IMR-90 (cell line): Measurements from ENCODE around the gene CFAP91.

ENCODE experiments used
- CHD1 ChIP-seq: IDR thresholded peaks from 2 replicates; pipeline ENCODE4 v1.6.1; 2012; ENCODE audit warnings: low read depth, low read length, improper control_type of control experiment
- ELK1 ChIP-seq: fragments of 150-350 bp; IDR thresholded peaks from 2 replicates; pipeline ENCODE4 v1.6.1; 2016; ENCODE audit warnings: low read depth, mild to moderate bottlenecking, low read length, moderate library complexity, borderline replicate concordance
- MXI1 ChIP-seq: IDR thresholded peaks from 2 replicates; pipeline ENCODE4 v1.6.1; 2012; ENCODE audit warnings: low read depth, mild to moderate bottlenecking, low read length, moderate library complexity, borderline replicate concordance
- NFE2L2 ChIP-seq: fragments of 150-350 bp; IDR thresholded peaks from 2 replicates; pipeline ENCODE4 v1.6.1; 2016; ENCODE audit warnings: low read depth, mild to moderate bottlenecking, low read length
- POLR2A ChIP-seq: IDR thresholded peaks from 2 replicates; pipeline ENCODE4 v1.6.1; 2012; ENCODE audit warnings: mild to moderate bottlenecking, low read depth, low read length
- RAD21 ChIP-seq: IDR thresholded peaks from 2 replicates; pipeline ENCODE4 v1.6.1; 2012; ENCODE audit warnings: low read length, improper control_type of control experiment
- TF ChIP-seq, protein P1 (sequence below): conservative IDR thresholded peaks from 2 replicates; pipeline ENCODE4 v1.5.1; 2012; ENCODE audit warnings: mild to moderate bottlenecking, low read depth, low read length, improper control_type of control experiment
- TF ChIP-seq, protein P2 (sequence below): fragments of 150-350 bp; IDR thresholded peaks from 2 replicates; pipeline ENCODE4 v1.6.1; 2017; ENCODE audit warnings: mild to moderate bottlenecking, antibody characterized with exemption, low read length, low read depth

DNA sequence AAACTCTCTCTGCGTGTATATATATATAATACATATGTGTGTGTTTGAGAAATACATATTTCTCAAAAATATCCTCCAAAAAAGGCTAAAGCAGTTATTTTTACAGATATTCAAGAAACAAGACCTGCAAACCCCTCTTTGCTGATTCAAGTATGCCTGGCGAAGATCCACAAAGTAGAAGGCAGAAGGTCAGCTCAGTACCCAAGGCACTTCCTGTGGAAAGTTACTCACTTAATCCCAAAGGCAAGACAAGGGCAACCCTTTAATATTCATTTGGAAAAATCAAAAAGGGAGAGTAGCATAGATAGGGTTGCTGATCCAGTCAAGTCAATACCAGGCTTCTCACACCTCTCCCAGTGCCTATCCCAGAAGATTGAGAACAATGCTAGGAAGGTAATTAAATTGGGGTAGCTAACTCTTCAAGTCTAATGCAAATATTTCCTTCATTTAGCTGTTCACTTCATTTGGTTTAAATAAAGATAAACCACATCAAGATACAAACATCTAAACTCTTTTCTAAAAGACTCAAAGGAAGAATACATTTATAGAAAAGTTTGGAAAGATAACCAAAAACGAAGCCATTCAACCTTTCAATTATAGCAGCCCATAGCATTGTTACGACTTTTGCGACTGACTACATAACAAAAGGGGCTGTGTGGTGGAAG, 32.8 kb upstream of the CFAP91 start:
- TF ChIP-seq RAD21 (no peak), ELK1 (no peak), POLR2A (no peak), CHD1 (no peak), NFE2L2 (no peak), MXI1 (no peak)
- TF ChIP-seq, protein P1, sequence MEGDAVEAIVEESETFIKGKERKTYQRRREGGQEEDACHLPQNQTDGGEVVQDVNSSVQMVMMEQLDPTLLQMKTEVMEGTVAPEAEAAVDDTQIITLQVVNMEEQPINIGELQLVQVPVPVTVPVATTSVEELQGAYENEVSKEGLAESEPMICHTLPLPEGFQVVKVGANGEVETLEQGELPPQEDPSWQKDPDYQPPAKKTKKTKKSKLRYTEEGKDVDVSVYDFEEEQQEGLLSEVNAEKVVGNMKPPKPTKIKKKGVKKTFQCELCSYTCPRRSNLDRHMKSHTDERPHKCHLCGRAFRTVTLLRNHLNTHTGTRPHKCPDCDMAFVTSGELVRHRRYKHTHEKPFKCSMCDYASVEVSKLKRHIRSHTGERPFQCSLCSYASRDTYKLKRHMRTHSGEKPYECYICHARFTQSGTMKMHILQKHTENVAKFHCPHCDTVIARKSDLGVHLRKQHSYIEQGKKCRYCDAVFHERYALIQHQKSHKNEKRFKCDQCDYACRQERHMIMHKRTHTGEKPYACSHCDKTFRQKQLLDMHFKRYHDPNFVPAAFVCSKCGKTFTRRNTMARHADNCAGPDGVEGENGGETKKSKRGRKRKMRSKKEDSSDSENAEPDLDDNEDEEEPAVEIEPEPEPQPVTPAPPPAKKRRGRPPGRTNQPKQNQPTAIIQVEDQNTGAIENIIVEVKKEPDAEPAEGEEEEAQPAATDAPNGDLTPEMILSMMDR = no peak
- TF ChIP-seq, protein P2, sequence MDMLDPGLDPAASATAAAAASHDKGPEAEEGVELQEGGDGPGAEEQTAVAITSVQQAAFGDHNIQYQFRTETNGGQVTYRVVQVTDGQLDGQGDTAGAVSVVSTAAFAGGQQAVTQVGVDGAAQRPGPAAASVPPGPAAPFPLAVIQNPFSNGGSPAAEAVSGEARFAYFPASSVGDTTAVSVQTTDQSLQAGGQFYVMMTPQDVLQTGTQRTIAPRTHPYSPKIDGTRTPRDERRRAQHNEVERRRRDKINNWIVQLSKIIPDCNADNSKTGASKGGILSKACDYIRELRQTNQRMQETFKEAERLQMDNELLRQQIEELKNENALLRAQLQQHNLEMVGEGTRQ = no peak
